T follicular helper cell (primary cell): Measurements from ENCODE around the gene SPEF1.
A peak's percentile ranks its signal among the peaks of the same experiment; 100 is the strongest.

Experiments
- DNase-seq: peaks from one replicate; pipeline ENCODE4 v3.0.0-alpha.2; 2020; ENCODE audit warnings: low read depth

SPEF1 gene

GRCh38 chr20:3788685-3789155, 7.5 kb upstream of the SPEF1 start:
- DNase-seq, result no peak

GRCh38 chr20:3787324-3788014, 6.2 kb upstream of the SPEF1 start:
- DNase-seq, result no peak

- peak; percentile 84 for DNase-seq
Observed at GRCh38 chr20:3786665-3787323, 5.5 kb upstream of the SPEF1 start, which contains the start of gene CENPB. Gene CENPB, minus strand, starts transcription at chr20:3786740. Its CDS starts 257 bp downstream, at chr20:3786483.

- DNase-seq, result no peak
Observed at GRCh38 chr20:3786126-3786484, 4.9 kb upstream of the SPEF1 start.

- no peak for DNase-seq
Observed at GRCh38 chr20:3785240-3786125, 4.2 kb upstream of the SPEF1 start.

- DNase-seq, result no peak
Observed at GRCh38 chr20:3784863-3785239, 3.6 kb upstream of the SPEF1 start.

GRCh38 chr20:3784216-3784853, 3.1 kb upstream of the SPEF1 start:
- DNase-seq, result no peak

- no peak for DNase-seq
Observed at GRCh38 chr20:3783511-3784195, 2.4 kb upstream of the SPEF1 start.

GRCh38 chr20:3783068-3783489, 1.8 kb upstream of the SPEF1 start:
- no peak for DNase-seq

- DNase-seq, result no peak
Observed at GRCh38 chr20:3782597-3782996, 1.3 kb upstream of the SPEF1 start.

- DNase-seq, result no peak
Observed at GRCh38 chr20:3778976-3779375, 2.3 kb downstream of the SPEF1 start.

GRCh38 chr20:3777716-3778629, 3.3 kb downstream of the SPEF1 start:
- DNase-seq, result no peak

- DNase-seq, result no peak
Observed at GRCh38 chr20:3777381-3777715, 3.9 kb downstream of the SPEF1 start.

GRCh38 chr20:3775457-3776108, 5.7 kb downstream of the SPEF1 start:
- DNase-seq, result no peak

- no peak for DNase-seq
Observed at GRCh38 chr20:3771552-3772058, 9.6 kb downstream of the SPEF1 start.

- peak; percentile 86 for DNase-seq
Observed at GRCh38 chr20:3768342-3769130, 12.7 kb downstream of the SPEF1 start.

GRCh38 chr20:3767427-3768341, 13.6 kb downstream of the SPEF1 start, which contains the start of gene ADISSP:
Gene ADISSP, minus strand, starts transcription at chr20:3767753. Its CDS starts 7,653 bp downstream, at chr20:3760100.
- peak; percentile 94 for DNase-seq

- no peak for DNase-seq
Observed at GRCh38 chr20:3767110-3767426, 14.2 kb downstream of the SPEF1 start.
